Measurements from ENCODE around the gene PTPRT.

Gene PTPRT

DNA sequence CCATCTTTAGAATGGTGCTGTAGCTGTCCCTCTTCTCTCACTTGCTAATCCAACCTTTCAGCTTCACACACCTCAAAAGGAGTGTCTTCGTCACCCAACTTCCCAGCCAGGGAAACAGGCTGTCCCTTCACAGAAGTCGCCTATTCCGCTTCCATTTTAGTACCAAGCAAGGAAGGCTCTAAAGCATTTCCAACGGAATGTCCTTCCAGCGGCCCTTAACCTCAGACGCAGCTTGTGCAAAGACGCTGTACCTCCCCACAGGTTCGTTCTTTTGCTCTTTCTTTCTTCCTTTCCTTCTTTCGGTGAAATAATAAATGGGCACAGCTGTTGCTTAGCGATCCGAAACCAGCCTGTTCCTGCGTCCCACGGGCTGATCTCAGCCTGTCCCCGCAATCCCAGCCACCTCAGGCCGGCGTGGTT, 1.5 kb downstream of the PTPRT start:
- H3K4me3 ChIP-seq (ENCODE audit: low read length) = no peak overlapping the region
- DNase-seq (ENCODE audit: low read depth) = no peak
- TF ChIP-seq, protein P1, sequence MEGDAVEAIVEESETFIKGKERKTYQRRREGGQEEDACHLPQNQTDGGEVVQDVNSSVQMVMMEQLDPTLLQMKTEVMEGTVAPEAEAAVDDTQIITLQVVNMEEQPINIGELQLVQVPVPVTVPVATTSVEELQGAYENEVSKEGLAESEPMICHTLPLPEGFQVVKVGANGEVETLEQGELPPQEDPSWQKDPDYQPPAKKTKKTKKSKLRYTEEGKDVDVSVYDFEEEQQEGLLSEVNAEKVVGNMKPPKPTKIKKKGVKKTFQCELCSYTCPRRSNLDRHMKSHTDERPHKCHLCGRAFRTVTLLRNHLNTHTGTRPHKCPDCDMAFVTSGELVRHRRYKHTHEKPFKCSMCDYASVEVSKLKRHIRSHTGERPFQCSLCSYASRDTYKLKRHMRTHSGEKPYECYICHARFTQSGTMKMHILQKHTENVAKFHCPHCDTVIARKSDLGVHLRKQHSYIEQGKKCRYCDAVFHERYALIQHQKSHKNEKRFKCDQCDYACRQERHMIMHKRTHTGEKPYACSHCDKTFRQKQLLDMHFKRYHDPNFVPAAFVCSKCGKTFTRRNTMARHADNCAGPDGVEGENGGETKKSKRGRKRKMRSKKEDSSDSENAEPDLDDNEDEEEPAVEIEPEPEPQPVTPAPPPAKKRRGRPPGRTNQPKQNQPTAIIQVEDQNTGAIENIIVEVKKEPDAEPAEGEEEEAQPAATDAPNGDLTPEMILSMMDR (conservative IDR thresholded peaks at IDR 0.05; ENCODE audit: low read length) = no peak

DNA sequence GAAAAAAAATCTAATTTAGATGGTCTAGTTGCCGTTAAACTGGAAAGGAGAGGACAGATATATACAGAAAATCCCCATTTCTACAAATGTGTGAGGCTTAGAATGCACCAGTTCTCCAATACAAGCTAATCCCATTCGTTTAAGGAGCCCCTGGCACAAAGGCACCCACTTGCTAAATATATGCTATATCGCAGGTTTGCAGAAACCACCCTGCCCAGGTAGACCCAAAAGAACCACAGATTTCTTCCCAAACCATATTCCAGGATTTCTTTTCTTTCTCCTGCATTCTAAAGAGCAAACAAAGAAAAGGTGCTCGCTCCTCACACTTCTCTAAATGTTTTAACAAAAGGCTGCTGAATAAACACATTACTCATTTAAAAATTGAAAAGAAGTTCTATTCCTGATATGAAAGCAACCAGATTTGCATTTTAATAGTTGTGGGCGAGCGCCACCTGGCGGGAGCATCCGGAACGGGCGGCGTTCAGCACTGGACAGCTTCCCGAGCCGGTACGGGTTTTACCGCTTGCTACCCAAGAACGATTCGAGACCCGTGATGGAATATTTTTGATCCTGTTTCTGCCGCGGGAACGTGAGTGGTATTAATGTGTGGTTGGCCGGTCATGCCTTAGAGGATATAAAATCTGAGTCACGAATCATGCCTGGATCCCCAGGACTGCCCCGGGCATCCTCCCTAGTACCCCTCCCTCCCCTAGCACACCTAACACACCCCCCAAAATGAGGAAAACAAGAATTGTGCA, 2.1 kb downstream of the PTPRT start:
- TF ChIP-seq, protein P1 (conservative IDR thresholded peaks at IDR 0.05; ENCODE audit: low read length) = peak; percentile 93
- peak; percentile 49 for DNase-seq (ENCODE audit: low read depth)
- H3K4me3 ChIP-seq (ENCODE audit: low read length) = no peak overlapping the region

DNA sequence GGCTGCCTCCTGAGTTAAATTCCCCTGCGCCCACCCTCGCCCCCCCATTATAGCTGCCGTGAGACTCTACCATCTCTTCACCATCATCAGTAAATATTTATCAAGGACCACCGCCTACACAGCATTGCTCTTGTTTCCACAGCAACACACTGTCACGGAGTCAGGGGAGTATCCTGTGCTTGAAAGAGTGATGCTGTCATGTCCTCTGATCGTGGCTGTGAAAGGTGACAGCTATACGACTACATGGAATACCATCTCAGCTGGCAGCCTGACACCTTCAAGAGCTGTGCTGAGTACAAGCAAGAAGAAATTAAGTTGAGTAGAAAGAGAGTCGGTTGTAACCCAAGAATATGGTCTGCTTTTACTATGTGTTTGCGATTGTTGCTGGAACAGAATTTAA, 3.4 kb downstream of the PTPRT start:
- no peak overlapping the region for H3K4me3 ChIP-seq (ENCODE audit: low read length)
- no peak for DNase-seq (ENCODE audit: low read depth)
- TF ChIP-seq, protein P1 (conservative IDR thresholded peaks at IDR 0.05; ENCODE audit: low read length) = no peak

GRCh38 chr20:43185901-43186300, 3.8 kb downstream of the PTPRT start:
- TF ChIP-seq, protein P1 (conservative IDR thresholded peaks at IDR 0.05; ENCODE audit: low read length) = no peak
- no peak overlapping the region for H3K4me3 ChIP-seq (ENCODE audit: low read length)
- no peak for DNase-seq (ENCODE audit: low read depth)

DNA sequence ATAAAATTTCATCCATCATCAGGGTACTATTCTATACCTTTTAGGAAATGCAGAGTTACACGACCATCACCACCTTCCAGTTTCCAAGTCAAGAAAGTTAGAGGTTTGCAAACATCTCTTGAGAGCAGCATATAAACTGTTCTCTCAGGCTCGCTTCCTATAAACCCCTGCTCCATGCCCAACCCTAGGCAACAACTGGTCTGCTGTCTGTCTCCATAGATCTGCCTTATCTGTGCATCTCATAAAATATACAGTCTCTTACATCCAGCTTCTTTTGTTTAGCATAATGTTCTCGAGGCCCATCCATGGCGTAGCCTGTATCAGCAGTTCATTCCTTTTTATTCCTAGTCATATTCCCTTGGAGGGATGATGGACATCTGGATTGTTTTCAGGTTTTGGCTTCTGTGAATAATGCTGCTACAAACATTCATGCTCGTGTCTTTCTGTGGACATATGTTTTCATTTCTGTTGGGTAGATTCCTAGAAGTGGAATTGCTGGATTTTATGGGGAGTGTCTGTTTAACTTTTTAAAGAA, 6.1 kb downstream of the PTPRT start:
- H3K4me3 ChIP-seq (ENCODE audit: low read length) = no peak overlapping the region
- DNase-seq (ENCODE audit: low read depth) = no peak
- TF ChIP-seq, protein P1 (conservative IDR thresholded peaks at IDR 0.05; ENCODE audit: low read length) = no peak

GRCh38 chr20:43178080-43178479, 11.6 kb downstream of the PTPRT start:
- H3K4me3 ChIP-seq (ENCODE audit: low read length) = no peak overlapping the region
- TF ChIP-seq, protein P1 (conservative IDR thresholded peaks at IDR 0.05; ENCODE audit: low read length) = no peak
- no peak for DNase-seq (ENCODE audit: low read depth)

DNA sequence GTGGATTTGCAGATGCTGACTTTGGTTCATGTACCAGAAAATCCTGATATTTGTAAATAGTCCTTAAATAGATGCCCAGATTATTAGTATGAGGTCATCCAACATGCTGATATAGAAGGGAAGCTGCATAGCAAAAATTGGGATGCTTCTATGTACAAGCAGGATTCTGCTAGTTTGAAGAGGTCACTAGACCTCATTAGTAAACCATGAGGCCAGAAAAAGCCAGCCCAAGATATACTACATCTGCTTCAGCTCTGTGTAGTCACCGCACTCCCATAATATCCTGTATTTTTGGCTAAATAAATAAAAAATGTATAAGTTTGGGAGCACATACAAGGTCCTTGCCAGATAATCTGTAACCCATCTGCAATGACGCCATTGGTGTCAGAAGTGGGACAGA, 13.0 kb downstream of the PTPRT start:
- no peak for DNase-seq (ENCODE audit: low read depth)
- no peak overlapping the region for H3K4me3 ChIP-seq (ENCODE audit: low read length)
- TF ChIP-seq, protein P1 (conservative IDR thresholded peaks at IDR 0.05; ENCODE audit: low read length) = no peak

All from AG10803 (cell line).